Motor neuron (in vitro differentiated cells): ENCODE data around the gene P3H3. TPM values are rescaled to one million over a fixed set of nuclear protein-coding genes. Genes with fewer than 3 reads are reported as not detected.

Experiments
- ATAC-seq, 8 experiments: fragments of 200-7000 bp; cut with Tn5 transposase; replicated peaks in 6 of 8; 2 replicates each; pipeline ENCODE4 v1.8.0; 2021; ENCODE audit warnings: mild to moderate bottlenecking in 8 of 8, moderate library complexity in 8 of 8
- H3K27ac ChIP-seq, 2 donors: fragments of 250-450 bp; sonication (Bioruptor Pico); 2 replicates each; pipeline ENCODE4 v1.9.0; 2021; ENCODE audit warnings: antibody characterized with exemption in 2 of 2, mild to moderate bottlenecking in 2 of 2, moderate library complexity in 1 of 2
- H3K4me1 ChIP-seq, 2 donors: fragments of 250-450 bp; sonication (Bioruptor Pico); replicated peaks in 1 of 2; 2 replicates each; pipeline ENCODE4 v1.6.1; 2021; ENCODE audit warnings: antibody characterized with exemption in 2 of 2, mild to moderate bottlenecking in 2 of 2, moderate library complexity in 1 of 2
- H3K4me3 ChIP-seq, 5 donors: fragments of 250-450 bp; sonication (Bioruptor Pico); 2 replicates each; pipeline ENCODE4 v1.9.0; 2021; ENCODE audit warnings: antibody characterized with exemption in 5 of 5, mild to moderate bottlenecking in 5 of 5, moderate library complexity in 4 of 5
- WGBS, 10 experiments: fragments of 450-650 bp; shearing (Covaris generic); methylation state at CpG; one replicate each; pipeline ENCODE4 v1.0.0; 2022; 5-methylcytosine and 5-hydroxymethylcytosine counted together
- in situ Hi-C, 9 experiments: fragments of 400-800 bp; cut with MboI; loops; one replicate each; pipeline ENCODE4 v1.15.0; 2021; ENCODE audit warnings: low sequenced_read_pairs in 9 of 9, low pct_unique_long_range_greater_than_20kb in 2 of 9; ENCODE audit not compliant: unreplicated experiment in 9 of 9
- total RNA-seq, 8 experiments: library from RNA; unstranded; fragments of 300-600 nt; gene quantifications; 2 replicates each; pipeline versions ENCODE4 v1.2.3 to v1.2.4, GENCODE V29; 2022

P3H3 gene
- total RNA-seq, 8 experiments from 2014 or later: 9.9 to 31.2 (median 17.8) TPM

DNA sequence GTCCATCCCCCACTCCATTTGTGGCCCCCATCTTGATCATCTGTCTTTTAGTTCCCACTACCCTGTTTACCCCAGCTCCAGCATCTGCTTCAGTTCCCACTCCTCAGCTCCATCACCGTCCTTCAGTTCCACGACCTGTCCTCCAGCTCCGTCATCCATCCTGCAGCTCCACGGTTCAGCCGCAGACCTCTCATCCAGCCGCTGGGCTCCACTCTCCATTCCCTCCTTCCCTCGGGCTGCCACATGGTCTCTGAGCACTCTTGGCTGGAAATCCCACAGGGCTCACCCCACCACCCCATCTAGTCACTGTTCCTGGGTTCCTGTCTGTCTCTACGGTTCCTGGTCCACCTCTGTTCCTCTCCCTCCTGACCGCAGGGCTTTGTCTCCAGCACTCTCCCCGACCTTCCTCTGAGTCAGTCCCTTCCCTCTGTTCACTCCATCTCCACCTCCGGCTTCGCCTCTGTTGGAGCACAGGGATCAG lies 3.3 kb upstream of the P3H3 start:
- Histone ChIP-seq H3K4me3 (peak overlapping the region in 2 of 5 donors; percentile 1 to 7), H3K27ac (peak overlapping the region; percentile 74 to 78), H3K4me1 (peaks cover 49 to 62% of the 10 kb centered on the region in 2 donors)
- WGBS, 10 experiments: 0 to 84% (median 61%) methylated on average over 1 to 6 of the region's 12 CpGs; no CpG with 5 or more reads in 2 of the 10 experiments
- in situ Hi-C loops: loop anchor here in 1 of 9 experiments (25.0 kb wide), 1 partner anchor 88 kb away; no protein-coding TSS in a partner anchor
- ATAC-seq: peak in 3 of 8 experiments; percentile 0 to 8 (median 3)

- Histone ChIP-seq H3K4me3 (peak overlapping the region; percentile 0 to 7 (median 4)), H3K27ac (peak overlapping the region; percentile 74 to 78), H3K4me1 (peaks cover 49 to 62% of the 10 kb centered on the region in 2 donors)
- WGBS, 10 experiments: 0 to 26% (median 5%) methylated on average over 1 to 12 of the region's 19 CpGs; no CpG with 5 or more reads in 3 of the 10 experiments
- in situ Hi-C loops: loop anchor here in 1 of 9 experiments (25.0 kb wide), 1 partner anchor 88 kb away; no protein-coding TSS in a partner anchor
- ATAC-seq: peak; percentile 28 to 75 (median 32)
These were observed 2.6 kb upstream of the P3H3 start for GRCh38 chr12:6825398-6826124.

- Histone ChIP-seq H3K4me1 (peaks cover 44 to 58% of the 10 kb centered on the region in 2 donors), H3K4me3 (no peak overlapping the region), H3K27ac (peak overlapping the region in 1 of 2 donors; percentile 87)
- in situ Hi-C loops: loop anchor here in 1 of 9 experiments (25.0 kb wide), 1 partner anchor 89 kb away; no protein-coding TSS in a partner anchor
- 51 to 94% (median 85%) methylated on average over 1 to 7 of the region's 17 CpGs; no CpG with 5 or more reads in 2 of the 10 experiments for WGBS, 10 experiments
- ATAC-seq: no peak
These were observed 2.0 kb upstream of the P3H3 start for GRCh38 chr12:6826125-6826733.

- in situ Hi-C loops: loop anchor here in 1 of 9 experiments (25.0 kb wide), 1 partner anchor 90 kb away; no protein-coding TSS in a partner anchor
- Histone ChIP-seq H3K27ac (peak overlapping the region; percentile 82 to 87), H3K4me1 (peaks cover 44 to 56% of the 10 kb centered on the region in 2 donors), H3K4me3 (peak overlapping the region in 4 of 5 donors; percentile 1 to 99 (median 57))
- no peak for ATAC-seq
- 74 to 100% (median 85%) methylated on average over 1 to 8 of the region's 22 CpGs; no CpG with 5 or more reads in 6 of the 10 experiments for WGBS, 10 experiments
These were observed 1.3 kb upstream of the P3H3 start for GRCh38 chr12:6826734-6827436.

DNA sequence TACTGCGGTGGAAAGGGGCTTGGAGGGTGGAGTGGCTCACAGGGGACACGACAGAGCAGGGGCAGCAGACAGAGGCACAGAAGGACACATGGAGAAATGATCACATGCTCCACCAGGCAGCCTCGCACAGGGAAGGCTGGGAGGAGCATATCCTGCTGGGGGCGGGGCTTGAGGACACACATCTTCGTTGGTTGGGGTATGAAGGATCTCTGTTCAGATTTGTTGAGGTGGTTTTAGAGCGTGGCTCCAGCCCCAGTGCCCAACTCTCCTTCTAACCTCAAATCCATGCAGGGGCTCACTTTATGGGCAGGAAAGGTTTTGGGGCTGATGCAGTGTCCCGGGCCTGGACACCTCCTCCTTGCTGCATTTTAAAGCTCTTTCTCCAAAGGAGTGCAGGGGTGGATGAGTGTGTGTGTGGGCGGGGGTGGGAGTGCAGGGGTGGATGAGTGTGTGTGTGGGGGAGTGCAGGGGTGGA lies 733 bp upstream of the P3H3 start:
- peak; percentile 20 to 80 (median 74) for ATAC-seq
- H3K4me1 ChIP-seq: peaks cover 38 to 53% of the 10 kb centered on the region in 2 donors
- 0 to 10% methylated on average over 1 to 2 of the region's 8 CpGs; no CpG with 5 or more reads in 8 of the 10 experiments for WGBS, 10 experiments
- peak overlapping the region; percentile 23 to 99 (median 80) for H3K4me3 ChIP-seq
- H3K27ac ChIP-seq: peak overlapping the region; percentile 82 to 87
- in situ Hi-C loops: loop anchor here in 1 of 9 experiments (25.0 kb wide), 1 partner anchor 90 kb away; no protein-coding TSS in a partner anchor

DNA sequence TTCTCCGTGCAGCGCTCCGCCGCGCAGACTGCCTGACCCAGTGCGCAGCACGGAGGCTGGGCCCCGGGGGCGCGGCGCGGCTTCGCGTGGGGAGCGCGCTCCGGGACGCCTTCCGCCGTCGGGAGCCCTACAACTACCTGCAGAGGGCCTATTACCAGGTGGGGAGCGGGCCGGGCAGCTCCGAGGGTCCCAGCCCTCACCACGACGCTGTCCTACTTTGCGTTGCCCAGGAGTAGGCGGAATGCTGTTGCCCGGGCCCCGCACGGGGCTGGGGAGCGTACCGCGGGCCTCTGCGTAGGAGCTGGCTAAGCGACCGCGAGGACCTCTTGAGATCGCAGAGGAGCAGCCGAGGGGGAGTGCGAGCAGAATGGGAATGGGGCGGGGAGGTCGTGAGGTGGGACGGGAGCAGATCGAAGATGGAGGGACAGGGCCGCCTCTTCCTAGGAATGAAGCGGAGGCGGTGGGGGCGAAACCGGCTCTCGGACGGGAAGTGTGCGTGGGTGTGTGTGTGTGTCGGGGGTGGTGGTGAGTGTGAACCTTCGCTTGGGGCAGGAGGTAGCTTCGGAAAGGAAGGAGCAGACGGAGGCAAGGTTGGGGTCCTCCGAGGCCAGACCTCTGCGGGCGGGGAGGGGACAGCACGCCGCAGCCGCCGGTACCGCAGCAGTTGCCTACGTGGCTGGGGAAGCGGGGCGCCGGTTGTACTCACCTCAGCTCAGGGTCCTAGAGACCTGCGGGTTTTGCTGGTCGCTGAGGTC lies 751 bp downstream of the P3H3 start:
- Histone ChIP-seq H3K4me1 (peaks cover 27 to 38% of the 10 kb centered on the region in 2 donors), H3K4me3 (peak overlapping the region; percentile 76 to 99 (median 91)), H3K27ac (peak overlapping the region; percentile 89 to 95)
- in situ Hi-C loops: loop anchor here in 1 of 9 experiments (25.0 kb wide), 1 partner anchor 92 kb away; no protein-coding TSS in a partner anchor
- peak; percentile 24 to 56 (median 40) for ATAC-seq
- WGBS, 10 experiments: 0% methylated on average over 5 to 10 of the region's 71 CpGs; no CpG with 5 or more reads in 8 of the 10 experiments

DNA sequence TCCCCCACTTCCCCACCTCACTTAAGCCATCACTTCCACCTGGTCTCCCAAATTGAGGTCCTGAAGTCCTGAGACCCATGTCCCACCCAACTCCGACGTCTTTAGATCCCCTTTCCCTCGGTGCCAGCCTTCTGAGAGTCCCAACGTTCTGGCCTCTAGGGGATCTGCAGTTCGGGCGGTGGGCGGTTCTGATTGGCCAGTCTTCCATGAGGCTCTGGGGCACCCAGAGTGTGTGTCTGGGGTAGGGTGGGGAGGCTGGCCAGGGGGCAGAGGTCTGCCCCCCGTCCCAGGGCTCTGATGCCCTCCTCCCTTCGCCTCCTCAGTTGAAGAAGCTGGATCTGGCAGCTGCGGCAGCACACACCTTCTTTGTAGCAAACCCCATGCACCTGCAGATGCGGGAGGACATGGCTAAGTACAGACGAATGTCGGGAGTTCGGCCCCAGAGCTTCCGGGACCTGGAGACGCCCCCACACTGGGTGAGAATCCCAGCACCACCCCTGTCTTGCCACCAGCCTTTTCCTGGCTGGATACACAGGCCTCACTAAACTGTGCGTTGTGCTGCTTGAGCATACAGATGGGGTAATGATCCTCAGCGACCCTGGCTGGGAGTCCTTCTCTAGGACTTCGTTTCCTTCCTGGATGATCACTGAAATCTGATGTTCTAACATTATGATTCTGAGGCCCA lies 1.5 kb downstream of the P3H3 start:
- peak overlapping the region; percentile 76 to 99 (median 91) for H3K4me3 ChIP-seq
- H3K27ac ChIP-seq: peak overlapping the region; percentile 89 to 95
- H3K4me1 ChIP-seq: peaks cover 26 to 31% of the 10 kb centered on the region in 2 donors
- in situ Hi-C loops: loop anchor here in 1 of 9 experiments (25.0 kb wide), 1 partner anchor 92 kb away; no protein-coding TSS in a partner anchor
- ATAC-seq: peak; percentile 12 to 40 (median 27)
- 0 to 100% (median 14%) methylated on average over 1 to 6 of the region's 19 CpGs; no CpG with 5 or more reads in 7 of the 10 experiments for WGBS, 10 experiments

DNA sequence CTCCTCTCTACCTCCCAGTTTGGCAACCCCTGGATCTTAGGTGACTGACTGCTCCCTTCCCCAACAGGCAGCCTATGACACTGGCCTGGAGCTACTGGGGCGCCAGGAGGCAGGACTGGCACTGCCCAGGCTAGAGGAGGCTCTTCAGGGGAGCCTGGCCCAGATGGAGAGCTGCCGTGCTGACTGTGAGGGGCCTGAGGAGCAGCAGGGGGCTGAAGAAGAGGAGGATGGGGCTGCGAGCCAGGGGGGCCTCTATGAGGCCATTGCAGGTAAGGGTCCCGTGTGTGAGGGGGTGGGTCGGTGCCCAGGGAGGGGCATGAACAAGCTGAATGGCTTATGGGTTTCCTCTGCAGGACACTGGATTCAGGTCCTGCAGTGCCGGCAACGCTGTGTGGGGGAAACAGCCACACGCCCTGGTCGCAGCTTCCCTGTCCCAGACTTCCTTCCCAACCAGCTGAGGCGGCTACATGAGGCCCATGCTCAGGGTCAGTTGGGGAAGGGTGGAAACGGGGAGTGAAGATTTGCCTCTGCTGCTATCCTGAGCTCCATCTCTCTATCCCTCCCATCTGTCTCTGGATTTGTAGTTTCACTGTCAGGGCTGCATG lies 2.2 kb downstream of the P3H3 start:
- in situ Hi-C loops: loop anchor here in 1 of 9 experiments (25.0 kb wide), 1 partner anchor 93 kb away; no protein-coding TSS in a partner anchor
- H3K4me3 ChIP-seq: peak overlapping the region in 4 of 5 donors; percentile 80 to 99 (median 94)
- WGBS, 10 experiments: 100% methylated on average over 1 to 2 of the region's 11 CpGs; no CpG with 5 or more reads in 8 of the 10 experiments
- H3K27ac ChIP-seq: no peak overlapping the region
- peaks cover 19 to 24% of the 10 kb centered on the region in 2 donors for H3K4me1 ChIP-seq
- no peak for ATAC-seq

DNA sequence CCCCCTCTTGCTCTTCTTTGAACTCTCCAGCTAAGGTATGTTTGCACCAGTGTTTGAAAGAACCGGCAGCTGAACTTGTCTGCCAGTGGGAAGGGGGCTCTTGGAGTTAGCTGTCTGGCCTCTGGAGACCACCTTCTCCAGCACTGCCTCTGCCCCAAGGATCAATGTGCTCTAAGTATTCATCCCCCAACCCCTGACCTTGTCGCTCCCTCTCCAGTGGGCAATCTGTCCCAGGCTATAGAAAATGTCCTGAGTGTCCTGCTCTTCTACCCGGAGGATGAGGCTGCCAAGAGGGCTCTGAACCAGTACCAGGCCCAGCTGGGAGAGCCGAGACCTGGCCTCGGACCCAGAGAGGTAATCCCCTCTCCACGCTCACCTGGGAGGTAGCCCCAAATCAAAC lies 2.8 kb downstream of the P3H3 start:
- Histone ChIP-seq H3K27ac (no peak overlapping the region), H3K4me3 (no peak overlapping the region), H3K4me1 (peaks cover 18% of the 10 kb centered on the region in 2 donors)
- no peak for ATAC-seq
- WGBS, 10 experiments: 40 to 100% (median 70%) methylated on average over 1 to 5 of the region's 6 CpGs; no CpG with 5 or more reads in 5 of the 10 experiments
- in situ Hi-C loops: loop anchor here in 1 of 9 experiments (25.0 kb wide), 1 partner anchor 94 kb away; no protein-coding TSS in a partner anchor

DNA sequence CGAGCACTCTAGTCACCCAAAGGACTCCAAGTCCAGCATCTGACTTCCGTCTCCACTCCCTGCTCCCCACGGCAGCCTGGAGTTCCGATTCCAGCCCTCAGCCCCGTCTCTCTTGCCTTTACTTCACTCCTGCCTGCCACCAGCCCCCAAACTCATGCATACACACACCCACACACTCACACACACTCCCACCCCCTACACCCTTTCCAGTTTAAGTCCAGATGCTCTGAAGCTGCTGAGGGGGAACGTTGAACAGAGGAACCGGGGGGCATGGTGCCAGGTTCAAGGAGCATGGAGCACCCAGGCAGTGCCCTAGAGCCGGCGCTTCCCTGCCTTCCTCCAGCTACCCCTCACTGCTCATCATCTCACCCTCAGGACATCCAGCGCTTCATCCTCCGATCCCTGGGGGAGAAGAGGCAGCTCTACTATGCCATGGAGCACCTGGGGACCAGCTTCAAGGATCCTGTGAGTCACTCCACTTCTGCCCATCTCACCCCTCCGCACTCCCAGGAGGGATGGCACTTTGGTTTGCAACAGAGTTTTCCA lies 3.3 kb downstream of the P3H3 start:
- Histone ChIP-seq H3K4me1 (peaks cover 17 to 18% of the 10 kb centered on the region in 2 donors), H3K4me3 (no peak overlapping the region), H3K27ac (no peak overlapping the region)
- ATAC-seq: no peak
- in situ Hi-C loops: loop anchor here in 1 of 9 experiments (25.0 kb wide), 1 partner anchor 94 kb away; no protein-coding TSS in a partner anchor
- 70 to 100% (median 90%) methylated on average over 1 to 6 of the region's 12 CpGs; no CpG with 5 or more reads in 4 of the 10 experiments for WGBS, 10 experiments
